HG03066 (cell line): ENCODE results near the gene KRT16.
"Not testable (repeated sequence)": the region's sequence is repeated elsewhere in the genome, so short reads cannot be mapped to it uniquely, and the experiment has no call there.

Experiments used
- ATAC-seq: cut with Tn5 transposase; IDR thresholded peaks from one replicate; pipeline ENCODE4 v1.9.1; 2021; ENCODE audit warnings: low read depth; ENCODE audit not compliant: unreplicated experiment

Gene KRT16

DNA sequence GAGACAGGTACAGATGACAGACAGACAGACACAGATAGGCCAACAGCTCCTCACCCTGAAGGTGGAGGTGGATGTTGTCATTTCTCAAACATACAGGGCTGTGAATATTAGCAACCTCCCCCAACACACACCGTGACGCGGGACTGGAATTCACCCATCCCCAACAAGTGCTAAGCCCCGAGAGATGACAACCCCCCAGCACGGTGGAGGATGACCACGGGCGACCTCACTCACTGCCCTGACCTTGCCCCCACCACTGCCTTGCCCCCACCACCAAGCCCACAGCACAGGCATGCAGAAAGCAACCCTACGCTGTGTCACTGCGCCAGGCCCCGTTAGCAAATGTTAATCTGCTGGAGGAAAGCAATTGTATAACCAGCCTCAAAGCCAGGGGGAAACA lies 16.7 kb upstream of the KRT16 start:
- no peak for ATAC-seq

DNA sequence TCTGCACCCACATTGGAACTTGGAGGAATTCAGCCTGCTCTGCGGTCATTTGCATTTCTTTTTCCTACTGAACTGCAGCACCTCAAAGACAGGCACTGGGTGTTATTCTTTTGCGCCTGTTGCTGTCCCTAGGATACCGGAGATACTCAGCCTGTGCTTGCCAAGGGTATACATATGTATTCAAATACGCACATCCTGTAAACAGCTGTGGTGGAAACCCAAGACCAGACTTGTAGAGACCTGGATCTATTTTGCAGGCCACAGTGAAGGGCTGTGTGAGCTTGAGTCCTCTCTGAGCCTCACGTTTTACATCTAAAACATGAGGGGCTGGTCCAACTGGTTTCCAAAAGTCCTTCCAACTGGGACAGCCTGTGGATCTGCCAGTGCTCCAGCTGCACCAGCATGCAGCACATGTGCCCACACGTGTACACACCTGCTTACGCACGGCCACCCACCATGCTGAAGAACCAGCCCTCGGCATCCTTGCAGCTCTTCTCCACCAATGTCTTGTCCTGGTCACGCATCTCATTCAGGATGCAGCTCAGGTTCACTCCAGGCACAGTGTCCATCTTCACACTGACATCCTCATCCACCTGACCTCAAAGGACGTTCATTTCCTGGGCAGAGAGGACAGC lies 16.2 kb upstream of the KRT16 start:
- ATAC-seq, result not testable (repeated sequence)

DNA sequence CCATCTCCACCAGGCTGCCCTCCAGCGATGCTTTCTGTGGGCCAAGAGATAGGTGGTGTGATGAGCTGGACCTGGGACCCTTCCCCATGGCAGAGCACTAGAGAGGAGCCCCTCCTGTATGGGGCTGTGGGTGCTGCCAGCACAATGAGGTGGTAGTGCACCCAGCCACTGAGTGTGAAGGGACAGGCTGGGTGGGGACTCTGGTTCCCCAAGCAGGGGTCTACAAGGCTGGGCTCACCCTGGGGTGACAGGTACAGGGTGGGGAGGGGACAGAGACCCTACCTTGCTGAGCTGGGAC lies 15.5 kb upstream of the KRT16 start:
- ATAC-seq, result not testable (repeated sequence)

- no peak for ATAC-seq
Measured at GRCh38 chr17:41627316-41628072, 14.9 kb upstream of the KRT16 start.

DNA sequence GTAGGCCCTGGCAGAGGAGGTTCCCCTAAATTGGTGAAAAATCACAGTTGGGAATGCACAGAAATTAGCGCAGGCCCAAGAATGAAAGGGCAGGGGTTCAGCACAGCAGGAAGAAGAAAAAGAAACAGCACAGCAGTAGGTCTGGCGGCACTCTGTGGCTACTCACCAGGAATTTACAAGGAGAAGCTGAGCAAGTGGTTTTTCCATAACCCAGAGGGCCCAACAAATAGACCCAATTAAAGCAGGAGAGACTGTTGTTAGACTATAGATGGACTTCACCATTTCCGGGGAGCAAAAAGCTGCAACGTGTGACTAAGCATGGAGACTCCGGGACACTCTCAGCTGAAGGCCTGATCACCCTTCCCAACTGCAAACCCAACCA lies 14.3 kb upstream of the KRT16 start:
- ATAC-seq, result not testable (repeated sequence)

- ATAC-seq, result not testable (repeated sequence)
Measured at GRCh38 chr17:41626028-41626913, 13.7 kb upstream of the KRT16 start.

GRCh38 chr17:41625602-41626001 lies 13.0 kb upstream of the KRT16 start:
- ATAC-seq, result no peak

GRCh38 chr17:41624208-41625101 lies 11.9 kb upstream of the KRT16 start, which contains the start of gene KRT17:
Gene KRT17 (minus strand): TSS chr17:41624575. CDS start chr17:41624509, 66 bp downstream.
- ATAC-seq, result no peak

DNA sequence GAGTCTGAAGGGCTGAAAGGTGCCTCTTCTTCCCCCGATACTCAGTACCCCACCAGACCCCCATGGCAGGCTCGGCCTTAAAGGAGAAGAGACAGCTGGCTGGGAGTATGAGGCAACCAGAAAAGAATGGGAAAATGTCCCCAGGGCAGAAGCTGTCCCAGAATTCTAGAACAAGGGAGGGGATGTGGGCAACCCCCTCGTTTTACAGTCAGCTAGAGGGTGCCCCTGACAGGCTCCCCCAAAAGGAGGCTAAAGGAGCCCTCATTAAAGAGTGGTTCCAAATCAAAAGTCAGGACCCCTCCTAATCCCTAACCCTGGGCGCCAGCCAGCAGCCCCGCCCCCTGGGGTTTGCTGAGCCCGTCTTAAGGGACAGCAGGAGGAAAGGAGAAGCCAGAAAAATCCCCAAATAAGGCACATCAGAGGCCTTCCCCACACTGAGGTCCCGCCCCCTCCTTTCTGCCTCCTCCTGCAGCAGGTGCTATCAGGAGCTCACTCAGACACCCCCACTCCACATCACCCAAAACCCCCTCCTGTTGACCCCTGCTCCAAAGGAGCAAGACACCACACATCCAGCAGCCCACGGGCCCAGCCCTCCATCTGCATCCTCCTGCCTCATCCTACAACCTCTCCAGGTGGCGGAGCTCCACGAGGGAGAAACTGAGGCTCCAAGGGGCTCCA lies 10.8 kb upstream of the KRT16 start:
- ATAC-seq, result not testable (repeated sequence)

GRCh38 chr17:41622340-41623183 lies 10.0 kb upstream of the KRT16 start:
- not testable (repeated sequence) for ATAC-seq

GRCh38 chr17:41621916-41622315 lies 9.3 kb upstream of the KRT16 start:
- no peak for ATAC-seq

DNA sequence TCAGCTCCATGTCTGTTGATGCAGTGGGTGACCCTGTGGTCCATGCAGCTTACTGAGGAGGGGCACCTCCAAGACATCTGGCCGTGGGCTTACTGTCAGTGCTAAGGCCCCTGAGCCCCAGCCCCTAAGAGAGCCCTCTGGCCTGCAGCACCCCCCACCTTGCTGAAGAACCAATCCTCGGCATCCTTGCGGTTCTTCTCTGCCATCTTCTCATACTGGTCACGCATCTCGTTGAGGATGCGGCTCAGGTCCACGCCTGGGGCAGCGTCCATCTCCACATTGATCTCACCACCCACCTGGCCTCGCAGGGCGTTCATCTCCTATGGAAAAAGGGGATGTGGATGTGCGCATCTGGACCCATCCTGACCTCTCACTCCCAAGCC lies 8.9 kb upstream of the KRT16 start:
- not testable (repeated sequence) for ATAC-seq

DNA sequence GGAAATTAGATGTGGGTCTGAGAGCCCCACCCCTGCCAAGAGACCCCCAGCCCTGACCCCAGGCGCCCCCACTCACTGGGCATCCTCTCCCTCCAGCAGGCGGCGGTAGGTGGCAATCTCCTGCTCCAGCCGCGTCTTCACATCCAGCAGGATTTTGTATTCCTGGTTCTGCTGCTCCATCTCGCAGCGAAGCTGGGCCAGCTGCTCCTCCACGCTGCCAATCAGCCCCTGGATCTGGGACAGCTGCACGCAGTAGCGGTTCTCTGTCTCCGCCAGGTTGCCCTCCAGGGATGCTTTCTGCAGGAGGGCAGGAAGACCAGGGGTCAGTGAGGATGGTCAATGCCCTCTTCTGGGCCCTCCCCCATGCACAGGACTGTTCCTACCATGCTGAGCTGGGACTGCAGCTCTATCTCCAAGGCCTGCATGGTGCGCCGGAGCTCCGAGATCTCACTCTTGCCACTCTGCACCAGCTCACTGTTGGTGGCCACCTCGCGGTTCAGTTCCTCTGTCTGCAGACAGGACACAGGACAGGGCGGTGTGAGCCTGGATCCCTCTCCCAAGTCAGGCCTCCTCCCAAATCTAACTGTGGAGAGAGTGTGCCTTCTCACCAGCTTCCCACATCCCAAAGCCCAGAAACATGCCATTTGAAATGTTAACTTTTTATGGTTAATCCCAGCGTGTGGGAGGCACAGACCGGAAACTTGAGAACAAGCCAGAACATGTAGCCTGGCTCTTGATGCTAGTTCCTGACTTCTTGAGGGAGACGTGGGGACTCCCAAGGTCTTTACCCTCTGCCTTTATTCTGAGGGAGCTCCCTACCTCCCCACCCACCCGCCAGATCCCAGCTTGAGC lies 8.2 kb upstream of the KRT16 start:
- ATAC-seq, result no peak

- ATAC-seq, result not testable (repeated sequence)
Measured at GRCh38 chr17:41619927-41620582, 7.5 kb upstream of the KRT16 start.

DNA sequence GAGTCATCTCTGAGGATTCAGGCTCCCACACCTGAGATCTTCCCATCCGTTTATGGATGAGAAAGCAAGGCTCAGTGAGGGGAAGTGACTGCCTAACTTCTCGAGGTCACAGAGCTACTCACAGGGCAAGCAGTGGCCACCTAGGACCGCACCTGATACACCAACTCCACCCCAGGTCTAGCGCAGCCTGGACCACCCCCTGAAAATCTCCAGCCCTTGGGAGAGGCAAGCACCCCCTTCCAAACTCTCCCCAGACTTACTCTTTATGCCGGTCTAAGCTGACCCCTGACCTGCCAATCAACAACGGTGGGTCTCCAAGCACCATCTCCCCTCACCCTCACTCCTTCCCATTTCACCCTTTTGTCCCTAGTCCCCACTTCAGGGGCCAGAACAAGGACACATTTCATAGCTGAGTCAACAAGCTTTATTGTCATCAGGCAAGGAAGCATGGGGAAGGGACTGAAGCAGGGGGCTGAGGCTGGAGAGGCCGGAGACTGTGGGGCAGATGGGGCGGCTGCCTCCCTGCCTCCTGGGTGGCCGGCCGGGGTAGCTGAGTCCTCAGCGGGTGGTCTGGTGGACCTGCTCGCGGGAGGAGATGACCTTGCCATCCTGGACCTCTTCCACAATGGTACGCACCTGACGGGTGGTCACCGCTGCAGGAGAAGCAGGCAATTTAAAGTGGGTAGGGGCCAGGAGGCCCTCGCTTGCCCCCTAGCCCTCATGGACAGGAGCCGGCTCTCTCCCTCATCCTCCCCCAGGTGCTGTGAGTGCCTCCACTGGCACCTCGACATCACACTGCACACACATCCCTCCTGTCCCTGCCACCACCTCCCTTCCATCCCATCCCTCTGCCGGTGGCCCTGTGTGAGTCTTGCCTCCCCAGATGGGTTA lies 6.7 kb upstream of the KRT16 start:
- no peak for ATAC-seq

DNA sequence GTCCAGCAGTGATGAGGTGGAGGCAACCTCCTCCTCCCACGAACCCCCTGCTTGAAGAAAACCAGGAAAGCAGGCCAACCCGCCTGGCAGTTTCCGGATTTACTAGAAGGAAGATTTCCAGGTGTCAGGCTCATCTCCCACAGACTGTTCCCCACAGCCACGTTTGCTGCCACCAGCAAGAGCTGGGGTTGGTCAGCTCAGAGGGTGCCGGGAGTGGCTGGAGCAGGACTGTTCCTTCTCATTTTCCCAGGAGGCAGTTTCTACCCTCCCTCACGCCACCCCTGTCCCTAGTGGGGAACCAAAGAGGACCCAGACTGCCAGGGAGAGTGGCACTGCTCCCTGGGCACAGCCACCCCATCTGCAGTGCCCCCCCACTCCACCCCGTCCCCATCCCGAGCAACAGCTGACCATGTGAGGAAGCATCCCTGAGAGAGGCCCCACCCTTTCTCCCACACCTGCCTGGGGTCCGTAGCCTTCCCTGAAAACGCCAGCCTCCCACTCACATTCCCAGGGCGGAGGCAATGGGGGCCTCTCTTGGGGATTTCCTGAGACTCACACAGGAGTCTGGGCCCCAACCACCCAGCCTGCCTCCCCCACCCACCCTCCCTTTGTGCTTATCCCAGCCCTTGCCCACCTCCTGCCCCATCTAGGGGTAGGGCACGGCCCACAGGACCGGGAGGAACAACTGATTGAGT lies 5.9 kb upstream of the KRT16 start:
- no peak for ATAC-seq
